ENCODE measurements around the gene PQBP1.

PQBP1 gene

GRCh38 chrX:48923771-48924170 is 26.0 kb downstream of the PQBP1 start:
- no peak for DNase-seq (ENCODE audit: low read depth in 2 of 2)

- no peak for DNase-seq (ENCODE audit: low read depth in 2 of 2)
These were observed 26.5 kb downstream of the PQBP1 start for GRCh38 chrX:48924270-48924669.

GRCh38 chrX:48927123-48927522 is 29.4 kb downstream of the PQBP1 start:
- no peak for DNase-seq (ENCODE audit: low read depth in 2 of 2)

GRCh38 chrX:48927736-48928382 is 30.1 kb downstream of the PQBP1 start:
- DNase-seq (ENCODE audit: low read depth in 2 of 2): no peak

- no peak for DNase-seq (ENCODE audit: low read depth in 2 of 2)
These were observed 36.0 kb downstream of the PQBP1 start for GRCh38 chrX:48933757-48934156.

GRCh38 chrX:48934581-48935300 is 37.0 kb downstream of the PQBP1 start:
- DNase-seq (ENCODE audit: low read depth in 2 of 2): no peak

GRCh38 chrX:48935301-48935670 is 37.6 kb downstream of the PQBP1 start:
- no peak for DNase-seq (ENCODE audit: low read depth in 2 of 2)

GRCh38 chrX:48936429-48937053 is 38.8 kb downstream of the PQBP1 start:
- no peak for DNase-seq (ENCODE audit: low read depth in 2 of 2)

GRCh38 chrX:48937054-48937907 is 39.6 kb downstream of the PQBP1 start:
- peak; percentile 79 to 85 for DNase-seq (ENCODE audit: low read depth in 2 of 2)

- DNase-seq (ENCODE audit: low read depth in 2 of 2): peak in 1 of 2 donors; percentile 17
These were observed 41.1 kb downstream of the PQBP1 start for GRCh38 chrX:48938721-48939425.

GRCh38 chrX:48939524-48940228 is 41.9 kb downstream of the PQBP1 start:
- no peak for DNase-seq (ENCODE audit: low read depth in 2 of 2)

- no peak for DNase-seq (ENCODE audit: low read depth in 2 of 2)
These were observed 42.8 kb downstream of the PQBP1 start for GRCh38 chrX:48940404-48940955.

GRCh38 chrX:48942895-48943294 is 45.2 kb downstream of the PQBP1 start:
- DNase-seq (ENCODE audit: low read depth in 2 of 2): no peak

GRCh38 chrX:48945517-48946348 is 48.0 kb downstream of the PQBP1 start:
- DNase-seq (ENCODE audit: low read depth in 2 of 2): no peak

- no peak for DNase-seq (ENCODE audit: low read depth in 2 of 2)
These were observed 50.9 kb downstream of the PQBP1 start for GRCh38 chrX:48948589-48948988.
